ENCODE data around the gene EIF5AL1.
"Not testable (repeated sequence)": the region's sequence is repeated elsewhere in the genome, so short reads cannot be mapped to it uniquely, and the experiment has no call there.

GRCh38 chr10:79556961-79557360 lies 44.6 kb downstream of the EIF5AL1 start:
- not testable (repeated sequence) for TF ChIP-seq POLR2AphosphoS5 (IDR thresholded peaks at IDR 0.05; ENCODE audit: low read depth); EZH2phosphoT487 (IDR thresholded peaks at IDR 0.05; ENCODE audit: unreplicated experiment); EZH2 (IDR thresholded peaks at IDR 0.05; ENCODE audit: low read depth, unreplicated experiment); ZNF462 (CRISPR knock-in tag; IDR thresholded peaks at IDR 0.05); CREB1 (CRISPR knock-in tag; IDR thresholded peaks at IDR 0.05; ENCODE audit: low read depth); NANOG (IDR thresholded peaks at IDR 0.05; ENCODE audit: borderline replicate concordance)
- TF ChIP-seq, protein P1, sequence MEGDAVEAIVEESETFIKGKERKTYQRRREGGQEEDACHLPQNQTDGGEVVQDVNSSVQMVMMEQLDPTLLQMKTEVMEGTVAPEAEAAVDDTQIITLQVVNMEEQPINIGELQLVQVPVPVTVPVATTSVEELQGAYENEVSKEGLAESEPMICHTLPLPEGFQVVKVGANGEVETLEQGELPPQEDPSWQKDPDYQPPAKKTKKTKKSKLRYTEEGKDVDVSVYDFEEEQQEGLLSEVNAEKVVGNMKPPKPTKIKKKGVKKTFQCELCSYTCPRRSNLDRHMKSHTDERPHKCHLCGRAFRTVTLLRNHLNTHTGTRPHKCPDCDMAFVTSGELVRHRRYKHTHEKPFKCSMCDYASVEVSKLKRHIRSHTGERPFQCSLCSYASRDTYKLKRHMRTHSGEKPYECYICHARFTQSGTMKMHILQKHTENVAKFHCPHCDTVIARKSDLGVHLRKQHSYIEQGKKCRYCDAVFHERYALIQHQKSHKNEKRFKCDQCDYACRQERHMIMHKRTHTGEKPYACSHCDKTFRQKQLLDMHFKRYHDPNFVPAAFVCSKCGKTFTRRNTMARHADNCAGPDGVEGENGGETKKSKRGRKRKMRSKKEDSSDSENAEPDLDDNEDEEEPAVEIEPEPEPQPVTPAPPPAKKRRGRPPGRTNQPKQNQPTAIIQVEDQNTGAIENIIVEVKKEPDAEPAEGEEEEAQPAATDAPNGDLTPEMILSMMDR (conservative IDR thresholded peaks at IDR 0.05; ENCODE audit: low read depth in 2 of 2): not testable (repeated sequence)
- TF ChIP-seq, protein P2, sequence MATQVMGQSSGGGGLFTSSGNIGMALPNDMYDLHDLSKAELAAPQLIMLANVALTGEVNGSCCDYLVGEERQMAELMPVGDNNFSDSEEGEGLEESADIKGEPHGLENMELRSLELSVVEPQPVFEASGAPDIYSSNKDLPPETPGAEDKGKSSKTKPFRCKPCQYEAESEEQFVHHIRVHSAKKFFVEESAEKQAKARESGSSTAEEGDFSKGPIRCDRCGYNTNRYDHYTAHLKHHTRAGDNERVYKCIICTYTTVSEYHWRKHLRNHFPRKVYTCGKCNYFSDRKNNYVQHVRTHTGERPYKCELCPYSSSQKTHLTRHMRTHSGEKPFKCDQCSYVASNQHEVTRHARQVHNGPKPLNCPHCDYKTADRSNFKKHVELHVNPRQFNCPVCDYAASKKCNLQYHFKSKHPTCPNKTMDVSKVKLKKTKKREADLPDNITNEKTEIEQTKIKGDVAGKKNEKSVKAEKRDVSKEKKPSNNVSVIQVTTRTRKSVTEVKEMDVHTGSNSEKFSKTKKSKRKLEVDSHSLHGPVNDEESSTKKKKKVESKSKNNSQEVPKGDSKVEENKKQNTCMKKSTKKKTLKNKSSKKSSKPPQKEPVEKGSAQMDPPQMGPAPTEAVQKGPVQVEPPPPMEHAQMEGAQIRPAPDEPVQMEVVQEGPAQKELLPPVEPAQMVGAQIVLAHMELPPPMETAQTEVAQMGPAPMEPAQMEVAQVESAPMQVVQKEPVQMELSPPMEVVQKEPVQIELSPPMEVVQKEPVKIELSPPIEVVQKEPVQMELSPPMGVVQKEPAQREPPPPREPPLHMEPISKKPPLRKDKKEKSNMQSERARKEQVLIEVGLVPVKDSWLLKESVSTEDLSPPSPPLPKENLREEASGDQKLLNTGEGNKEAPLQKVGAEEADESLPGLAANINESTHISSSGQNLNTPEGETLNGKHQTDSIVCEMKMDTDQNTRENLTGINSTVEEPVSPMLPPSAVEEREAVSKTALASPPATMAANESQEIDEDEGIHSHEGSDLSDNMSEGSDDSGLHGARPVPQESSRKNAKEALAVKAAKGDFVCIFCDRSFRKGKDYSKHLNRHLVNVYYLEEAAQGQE (IDR thresholded peaks at IDR 0.05; ENCODE audit: unreplicated experiment): not testable (repeated sequence)
- TF ChIP-seq, protein P3, sequence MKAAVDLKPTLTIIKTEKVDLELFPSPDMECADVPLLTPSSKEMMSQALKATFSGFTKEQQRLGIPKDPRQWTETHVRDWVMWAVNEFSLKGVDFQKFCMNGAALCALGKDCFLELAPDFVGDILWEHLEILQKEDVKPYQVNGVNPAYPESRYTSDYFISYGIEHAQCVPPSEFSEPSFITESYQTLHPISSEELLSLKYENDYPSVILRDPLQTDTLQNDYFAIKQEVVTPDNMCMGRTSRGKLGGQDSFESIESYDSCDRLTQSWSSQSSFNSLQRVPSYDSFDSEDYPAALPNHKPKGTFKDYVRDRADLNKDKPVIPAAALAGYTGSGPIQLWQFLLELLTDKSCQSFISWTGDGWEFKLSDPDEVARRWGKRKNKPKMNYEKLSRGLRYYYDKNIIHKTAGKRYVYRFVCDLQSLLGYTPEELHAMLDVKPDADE (IDR thresholded peaks at IDR 0.05): not testable (repeated sequence)
